Mammary epithelial cell (primary cell): ENCODE measurements around the gene PTGDR2.

ENCODE experiments used
- EZH2 ChIP-seq: IDR thresholded peaks from 2 replicates; pipeline ENCODE4 v1.6.1; 2012; ENCODE audit warnings: low read length, inconsistent platforms, borderline replicate concordance
- TF ChIP-seq, protein P1 (sequence below), 2 donors: IDR thresholded peaks in 1 of 2; conservative IDR thresholded peaks in 1 of 2; 2 replicates each; pipeline ENCODE4 v1.5.1; 2011 to 2012; ENCODE audit warnings: inconsistent platforms in 2 of 2, low read length in 2 of 2, mild to moderate bottlenecking in 2 of 2, control low read depth in 1 of 2, low read depth in 1 of 2; ENCODE audit not compliant: insufficient read depth in 1 of 2; ENCODE audit errors: extremely low read depth in 1 of 2

- TF ChIP-seq, protein P1, sequence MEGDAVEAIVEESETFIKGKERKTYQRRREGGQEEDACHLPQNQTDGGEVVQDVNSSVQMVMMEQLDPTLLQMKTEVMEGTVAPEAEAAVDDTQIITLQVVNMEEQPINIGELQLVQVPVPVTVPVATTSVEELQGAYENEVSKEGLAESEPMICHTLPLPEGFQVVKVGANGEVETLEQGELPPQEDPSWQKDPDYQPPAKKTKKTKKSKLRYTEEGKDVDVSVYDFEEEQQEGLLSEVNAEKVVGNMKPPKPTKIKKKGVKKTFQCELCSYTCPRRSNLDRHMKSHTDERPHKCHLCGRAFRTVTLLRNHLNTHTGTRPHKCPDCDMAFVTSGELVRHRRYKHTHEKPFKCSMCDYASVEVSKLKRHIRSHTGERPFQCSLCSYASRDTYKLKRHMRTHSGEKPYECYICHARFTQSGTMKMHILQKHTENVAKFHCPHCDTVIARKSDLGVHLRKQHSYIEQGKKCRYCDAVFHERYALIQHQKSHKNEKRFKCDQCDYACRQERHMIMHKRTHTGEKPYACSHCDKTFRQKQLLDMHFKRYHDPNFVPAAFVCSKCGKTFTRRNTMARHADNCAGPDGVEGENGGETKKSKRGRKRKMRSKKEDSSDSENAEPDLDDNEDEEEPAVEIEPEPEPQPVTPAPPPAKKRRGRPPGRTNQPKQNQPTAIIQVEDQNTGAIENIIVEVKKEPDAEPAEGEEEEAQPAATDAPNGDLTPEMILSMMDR (conservative IDR thresholded peaks at IDR 0.05 in 1 of 2, IDR thresholded peaks at IDR 0.05 in 1 of 2; ENCODE audit: extremely low read depth in 1 of 2, insufficient read depth in 1 of 2, low read depth in 1 of 2, low read length in 2 of 2): no peak
- no peak for TF ChIP-seq EZH2
These were observed 10.9 kb downstream of the PTGDR2 start for GRCh38 chr11:60844870-60845221.
